Testis (tissue), 2 donors: Measurements from ENCODE around the gene TSPAN33.

Experiments used
- POLR2A ChIP-seq: fragments of 450-650 bp; IDR thresholded peaks from one replicate; pipeline ENCODE4 v1.6.1; 2017; ENCODE audit warnings: antibody characterized with exemption, mild to moderate bottlenecking, moderate library complexity
- TF ChIP-seq, protein P1 (sequence below), 3 experiments: fragments of 450-650 bp in 2 of 3; fragments of 200-600 bp in 1 of 3; sonication (generic) in 1 of 3; IDR thresholded peaks; one replicate each; pipeline ENCODE4 v1.5.1; 2016 to 2019; ENCODE audit warnings: antibody characterized with exemption in 3 of 3, mild to moderate bottlenecking in 2 of 3, moderate library complexity in 1 of 3

DNA sequence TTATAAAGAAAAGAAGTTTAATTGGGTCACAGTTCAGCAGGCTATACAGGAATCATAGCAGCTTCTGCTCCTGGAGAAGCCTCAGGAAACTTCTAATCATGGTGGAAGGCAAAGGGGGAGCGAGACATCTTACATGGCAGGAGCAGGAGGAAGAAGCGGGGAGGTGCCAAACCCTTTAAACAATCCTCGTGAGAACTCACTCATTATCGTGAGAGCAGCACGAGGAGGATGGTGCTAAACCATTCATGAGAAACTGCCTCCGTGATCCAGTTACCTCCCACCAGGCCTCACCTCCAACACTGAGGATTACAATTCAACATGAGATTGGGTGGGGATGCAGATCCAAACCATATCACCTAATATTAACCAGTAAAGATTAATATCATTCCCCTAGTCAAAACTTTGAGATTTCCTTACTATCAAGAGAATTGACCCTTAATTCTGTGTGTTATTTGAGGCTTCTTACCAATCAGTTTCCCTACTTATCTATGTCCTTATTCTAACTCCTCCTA, 42.3 kb downstream of the TSPAN33 start:
- TF ChIP-seq, protein P1, sequence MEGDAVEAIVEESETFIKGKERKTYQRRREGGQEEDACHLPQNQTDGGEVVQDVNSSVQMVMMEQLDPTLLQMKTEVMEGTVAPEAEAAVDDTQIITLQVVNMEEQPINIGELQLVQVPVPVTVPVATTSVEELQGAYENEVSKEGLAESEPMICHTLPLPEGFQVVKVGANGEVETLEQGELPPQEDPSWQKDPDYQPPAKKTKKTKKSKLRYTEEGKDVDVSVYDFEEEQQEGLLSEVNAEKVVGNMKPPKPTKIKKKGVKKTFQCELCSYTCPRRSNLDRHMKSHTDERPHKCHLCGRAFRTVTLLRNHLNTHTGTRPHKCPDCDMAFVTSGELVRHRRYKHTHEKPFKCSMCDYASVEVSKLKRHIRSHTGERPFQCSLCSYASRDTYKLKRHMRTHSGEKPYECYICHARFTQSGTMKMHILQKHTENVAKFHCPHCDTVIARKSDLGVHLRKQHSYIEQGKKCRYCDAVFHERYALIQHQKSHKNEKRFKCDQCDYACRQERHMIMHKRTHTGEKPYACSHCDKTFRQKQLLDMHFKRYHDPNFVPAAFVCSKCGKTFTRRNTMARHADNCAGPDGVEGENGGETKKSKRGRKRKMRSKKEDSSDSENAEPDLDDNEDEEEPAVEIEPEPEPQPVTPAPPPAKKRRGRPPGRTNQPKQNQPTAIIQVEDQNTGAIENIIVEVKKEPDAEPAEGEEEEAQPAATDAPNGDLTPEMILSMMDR (IDR thresholded peaks at IDR 0.05) = no peak
- TF ChIP-seq POLR2A = no peak
